Measurements from ENCODE around the gene ERMAP. TPM values are rescaled to one million over a fixed set of nuclear protein-coding genes. Genes with fewer than 3 reads are reported as not detected.
A peak's percentile ranks its signal among the peaks of the same experiment; 100 is the strongest.
"Not testable (repeated sequence)": the region's sequence is repeated elsewhere in the genome, so short reads cannot be mapped to it uniquely, and the experiment has no call there.

Gene ERMAP
- total RNA-seq, 1 experiment from 2014 or later = 8.2 TPM

- H3K27ac ChIP-seq = no peak overlapping the region
- no peaks in the 10 kb centered on the region for H3K9me3 ChIP-seq (replicated peaks)
- peaks cover 4% of the 10 kb centered on the region; the same call in 1 of the 2 replicates for H3K4me1 ChIP-seq (replicated peaks)
- peaks cover 17% of the 10 kb centered on the region for H3K36me3 ChIP-seq
- H3K4me3 ChIP-seq = no peak overlapping the region
- DNase-seq (ENCODE audit: low read depth in 1 of 2, low spot score in 2 of 2) = no peak
- no peaks in the 10 kb centered on the region for H3K27me3 ChIP-seq (replicated peaks)
Observed at GRCh38 chr1:42786097-42786496, 30.8 kb upstream of the ERMAP start.

DNA sequence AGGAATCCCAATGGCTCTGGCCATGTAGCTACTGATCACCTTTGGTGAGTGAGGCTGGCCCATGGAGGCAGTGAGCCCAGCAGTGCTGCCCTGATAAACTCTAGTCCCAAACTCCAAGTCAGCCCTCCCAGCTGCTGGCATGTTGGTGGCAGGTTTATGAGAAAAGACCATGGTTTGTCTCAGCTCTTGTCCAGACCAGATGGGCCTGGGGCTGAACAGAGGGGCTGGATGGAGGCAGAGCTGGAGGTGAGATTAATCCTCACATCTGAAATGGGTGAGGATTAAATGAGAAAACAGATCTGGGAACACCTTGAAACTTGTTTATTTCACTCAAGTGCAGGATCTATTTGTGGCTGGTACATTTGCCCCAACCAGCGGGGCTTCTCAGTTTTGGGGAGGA, 28.9 kb upstream of the ERMAP start:
- Histone ChIP-seq H3K27ac (no peak overlapping the region), H3K9me3 (replicated peaks) (no peaks in the 10 kb centered on the region), H3K4me3 (no peak overlapping the region), H3K36me3 (peaks cover 5% of the 10 kb centered on the region), H3K27me3 (replicated peaks) (no peaks in the 10 kb centered on the region), H3K4me1 (replicated peaks) (peaks cover 4% of the 10 kb centered on the region; the same call in 1 of the 2 replicates)
- DNase-seq (ENCODE audit: low read depth in 1 of 2, low spot score in 2 of 2) = no peak

GRCh38 chr1:42793824-42794223, 23.1 kb upstream of the ERMAP start:
- DNase-seq (ENCODE audit: low read depth in 1 of 2, low spot score in 2 of 2) = no peak
- no peaks in the 10 kb centered on the region for H3K27me3 ChIP-seq (replicated peaks)
- no peaks in the 10 kb centered on the region for H3K36me3 ChIP-seq
- no peaks in the 10 kb centered on the region for H3K9me3 ChIP-seq (replicated peaks)
- no peaks in the 10 kb centered on the region for H3K4me1 ChIP-seq (replicated peaks)
- H3K27ac ChIP-seq = no peak overlapping the region
- H3K4me3 ChIP-seq = no peak overlapping the region

DNA sequence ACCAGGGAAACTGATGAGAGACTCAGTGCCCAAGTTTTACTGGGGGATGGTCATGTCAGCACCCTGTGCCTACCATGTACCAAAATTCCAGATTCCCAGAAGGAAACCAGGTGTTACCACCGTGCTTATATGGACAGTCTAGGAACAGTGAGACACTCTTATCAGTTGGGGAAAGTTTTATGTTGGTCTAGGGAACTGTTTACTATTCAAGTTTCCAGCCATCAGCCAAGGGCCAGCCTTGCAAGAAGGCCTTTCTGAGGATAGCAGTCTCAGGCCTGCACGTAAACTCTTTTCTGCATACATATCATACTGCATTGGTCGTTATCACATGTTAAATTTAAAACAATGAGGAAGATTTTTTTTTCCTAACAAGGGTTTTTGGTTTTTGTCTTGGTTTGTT, 19.5 kb upstream of the ERMAP start:
- DNase-seq (ENCODE audit: low read depth in 1 of 2, low spot score in 2 of 2) = no peak
- no peaks in the 10 kb centered on the region for H3K36me3 ChIP-seq
- H3K27me3 ChIP-seq (replicated peaks) = 0 out of 2 replicates have a peak, but pooled peaks cover 4% of the 10 kb centered on the region
- H3K4me3 ChIP-seq = no peak overlapping the region
- no peak overlapping the region for H3K27ac ChIP-seq
- H3K4me1 ChIP-seq (replicated peaks) = no peaks in the 10 kb centered on the region
- no peaks in the 10 kb centered on the region for H3K9me3 ChIP-seq (replicated peaks)

GRCh38 chr1:42797979-42798378, 18.9 kb upstream of the ERMAP start:
- Histone ChIP-seq H3K9me3 (replicated peaks) (no peaks in the 10 kb centered on the region), H3K4me1 (replicated peaks) (no peaks in the 10 kb centered on the region), H3K36me3 (no peaks in the 10 kb centered on the region)

DNA sequence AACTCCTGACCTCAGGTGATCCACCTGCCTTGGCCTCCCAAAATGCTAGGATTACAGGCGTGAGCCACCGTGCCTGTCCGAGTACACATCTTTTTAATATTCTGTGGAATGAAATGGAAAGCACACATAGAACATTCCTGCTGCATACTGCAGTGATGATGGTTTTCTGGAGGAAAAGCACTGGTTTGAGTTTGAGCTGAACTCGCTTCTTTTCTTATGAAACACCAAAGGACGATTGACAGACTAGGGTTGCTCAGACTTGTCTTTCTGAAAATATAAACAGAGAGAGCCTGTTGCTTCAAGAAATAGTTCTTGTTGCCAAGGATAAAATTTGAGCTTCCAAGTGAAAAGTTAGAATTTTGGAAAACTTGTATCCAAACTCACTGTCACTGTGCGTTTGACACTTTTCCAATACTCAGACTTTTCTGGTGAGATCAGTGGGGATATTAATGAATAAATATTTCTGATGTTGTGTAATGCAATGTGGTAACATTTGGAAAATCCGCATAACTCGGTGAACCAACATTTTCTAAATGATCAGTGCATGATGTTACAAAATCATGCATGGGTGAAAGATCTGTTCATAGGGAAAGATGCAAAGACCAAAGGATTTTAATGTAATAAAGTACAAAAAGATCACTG, 15.0 kb upstream of the ERMAP start:
- no peak overlapping the region for H3K27ac ChIP-seq
- H3K4me1 ChIP-seq (replicated peaks) = no peaks in the 10 kb centered on the region
- peaks cover 7% of the 10 kb centered on the region; the same call in 1 of the 2 replicates for H3K36me3 ChIP-seq
- DNase-seq (ENCODE audit: low read depth in 1 of 2, low spot score in 2 of 2) = no peak
- 0 out of 2 replicates have a peak, but pooled peaks cover 3% of the 10 kb centered on the region for H3K9me3 ChIP-seq (replicated peaks)
- 0 out of 2 replicates have a peak, but pooled peaks cover 4% of the 10 kb centered on the region for H3K27me3 ChIP-seq (replicated peaks)
- no peak overlapping the region for H3K4me3 ChIP-seq

More at GRCh38 chr1:42797979-42798378, 18.9 kb upstream of the ERMAP start:
- no peak for DNase-seq (ENCODE audit: low read depth in 1 of 2, low spot score in 2 of 2)
- Histone ChIP-seq H3K27ac (no peak overlapping the region), H3K27me3 (replicated peaks) (0 out of 2 replicates have a peak, but pooled peaks cover 4% of the 10 kb centered on the region), H3K4me3 (no peak overlapping the region)

DNA sequence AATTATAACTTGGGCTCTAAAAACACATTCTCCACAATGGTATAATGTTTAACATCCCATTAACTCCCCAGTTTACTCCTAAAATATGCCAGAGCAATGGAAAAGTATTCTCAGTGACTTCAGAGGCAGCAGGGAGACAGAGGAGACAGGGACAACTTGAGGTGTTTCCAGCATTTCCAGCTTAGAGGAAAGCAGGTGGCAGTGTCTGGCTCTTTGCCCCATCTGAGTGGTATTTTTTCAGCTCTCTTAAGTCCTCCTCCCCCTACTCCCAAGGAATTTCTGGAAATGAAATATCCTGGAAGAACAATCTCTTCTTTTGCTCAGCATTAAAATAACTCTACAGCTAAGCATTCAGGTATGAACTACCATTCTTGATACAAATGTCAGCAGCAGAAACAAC, 10.8 kb upstream of the ERMAP start:
- Histone ChIP-seq H3K27me3 (replicated peaks) (no peaks in the 10 kb centered on the region), H3K36me3 (peaks cover 11% of the 10 kb centered on the region; the same call in 1 of the 2 replicates), H3K4me3 (no peak overlapping the region), H3K4me1 (replicated peaks) (no peaks in the 10 kb centered on the region), H3K27ac (no peak overlapping the region), H3K9me3 (replicated peaks) (0 out of 2 replicates have a peak, but pooled peaks cover 3% of the 10 kb centered on the region)
- no peak for DNase-seq (ENCODE audit: low read depth in 1 of 2, low spot score in 2 of 2)

- H3K9me3 ChIP-seq (replicated peaks) = 0 out of 2 replicates have a peak, but pooled peaks cover 3% of the 10 kb centered on the region
- no peaks in the 10 kb centered on the region for H3K4me1 ChIP-seq (replicated peaks)
- H3K4me3 ChIP-seq = no peak overlapping the region
- DNase-seq (ENCODE audit: low read depth in 1 of 2, low spot score in 2 of 2) = no peak
- H3K27ac ChIP-seq = no peak overlapping the region
- peaks cover 11% of the 10 kb centered on the region; the same call in 1 of the 2 replicates for H3K36me3 ChIP-seq
- no peaks in the 10 kb centered on the region for H3K27me3 ChIP-seq (replicated peaks)
Observed at GRCh38 chr1:42806593-42806992, 10.3 kb upstream of the ERMAP start.

DNA sequence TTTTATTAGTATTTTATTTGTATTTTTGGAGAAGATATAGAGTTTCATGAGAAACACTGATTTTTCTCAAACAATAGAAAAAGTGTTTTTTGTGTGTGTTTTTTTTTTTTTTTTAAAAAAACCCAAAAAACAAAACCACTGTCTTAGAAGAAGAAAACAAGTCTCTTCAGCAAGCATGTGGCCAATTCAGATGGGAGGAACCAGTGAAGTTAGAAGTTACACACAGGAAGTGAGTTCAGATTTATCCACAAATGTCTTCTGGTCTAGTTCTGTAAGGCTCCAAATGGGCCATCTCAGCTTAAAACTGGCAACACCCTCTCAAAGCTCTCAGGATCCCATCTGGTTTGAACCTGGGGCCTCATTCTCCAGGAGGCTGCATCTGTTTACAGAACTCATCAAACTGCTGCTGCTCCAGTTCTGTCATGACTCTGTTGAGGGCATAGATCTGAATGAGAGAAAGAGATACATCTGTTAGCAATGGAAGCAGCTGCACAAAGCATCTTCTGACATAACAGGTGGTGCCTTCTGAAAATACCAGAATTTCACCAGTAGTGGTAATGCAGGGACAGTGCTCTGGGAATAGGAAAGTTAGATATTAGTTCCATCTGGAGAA, 9.8 kb upstream of the ERMAP start:
- Histone ChIP-seq H3K4me1 (replicated peaks) (no peaks in the 10 kb centered on the region), H3K27ac (no peak overlapping the region)
- DNase-seq (ENCODE audit: low read depth in 1 of 2, low spot score in 2 of 2) = no peak

GRCh38 chr1:42814815-42815214, 2.1 kb upstream of the ERMAP start:
- peaks cover 16% of the 10 kb centered on the region for H3K4me1 ChIP-seq (replicated peaks)
- not testable (repeated sequence) for H3K4me3 ChIP-seq; DNase-seq (ENCODE audit: low read depth in 1 of 2, low spot score in 2 of 2); H3K27me3 ChIP-seq (replicated peaks); H3K9me3 ChIP-seq (replicated peaks); H3K27ac ChIP-seq; H3K36me3 ChIP-seq

More for the DNA sequence above, 9.8 kb upstream of the ERMAP start:
- Histone ChIP-seq H3K36me3 (peaks cover 11% of the 10 kb centered on the region; the same call in 1 of the 2 replicates), H3K9me3 (replicated peaks) (0 out of 2 replicates have a peak, but pooled peaks cover 3% of the 10 kb centered on the region), H3K4me3 (no peak overlapping the region), H3K27me3 (replicated peaks) (no peaks in the 10 kb centered on the region)

GRCh38 chr1:42815941-42816584, 859 bp upstream of the ERMAP start:
- Histone ChIP-seq H3K9me3 (replicated peaks) (no peaks in the 10 kb centered on the region), H3K27ac (no peak overlapping the region), H3K4me3 (peak overlapping the region; percentile 94), H3K36me3 (peaks cover 8% of the 10 kb centered on the region), H3K4me1 (replicated peaks) (peaks cover 20% of the 10 kb centered on the region), H3K27me3 (replicated peaks) (no peaks in the 10 kb centered on the region)
- DNase-seq (ENCODE audit: low read depth in 1 of 2, low spot score in 2 of 2) = no peak

- H3K4me3 ChIP-seq = peak overlapping the region; percentile 94
- peaks cover 8% of the 10 kb centered on the region for H3K36me3 ChIP-seq
- no peaks in the 10 kb centered on the region for H3K9me3 ChIP-seq (replicated peaks)
- peaks cover 20% of the 10 kb centered on the region for H3K4me1 ChIP-seq (replicated peaks)
- peak in 1 of 2 experiments; percentile 57 for DNase-seq (ENCODE audit: low read depth in 1 of 2, low spot score in 2 of 2)
- H3K27me3 ChIP-seq (replicated peaks) = no peaks in the 10 kb centered on the region
- H3K27ac ChIP-seq = peak overlapping the region; percentile 100
Observed at GRCh38 chr1:42817440-42817767, 482 bp downstream of the ERMAP start.

- H3K27ac ChIP-seq = no peak overlapping the region
- H3K4me3 ChIP-seq = no peak overlapping the region
- H3K4me1 ChIP-seq (replicated peaks) = peaks cover 20% of the 10 kb centered on the region
- peaks cover 8% of the 10 kb centered on the region for H3K36me3 ChIP-seq
- no peaks in the 10 kb centered on the region for H3K9me3 ChIP-seq (replicated peaks)
- DNase-seq (ENCODE audit: low read depth in 1 of 2, low spot score in 2 of 2) = no peak
- no peaks in the 10 kb centered on the region for H3K27me3 ChIP-seq (replicated peaks)
Observed at GRCh38 chr1:42817976-42818375, 1.1 kb downstream of the ERMAP start.

DNA sequence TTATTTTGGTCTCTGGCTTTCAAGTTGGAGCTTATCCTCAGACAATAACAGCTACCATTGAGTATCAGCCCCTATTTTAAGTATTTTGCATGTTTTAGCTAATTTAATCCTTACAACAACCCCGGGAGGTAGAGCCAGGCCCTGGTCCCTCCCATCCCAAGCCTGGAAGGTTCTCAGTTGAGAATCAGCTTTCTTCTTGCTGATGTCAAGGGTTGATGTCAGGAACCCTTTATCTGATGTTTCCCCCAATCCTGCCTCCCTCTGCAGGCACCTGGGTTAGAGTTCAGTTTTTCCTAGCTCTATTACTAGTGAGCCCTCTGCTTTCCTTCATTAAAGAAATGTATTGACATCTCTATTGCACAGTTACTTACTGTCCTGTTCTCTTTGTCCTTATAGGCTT, 3.9 kb downstream of the ERMAP start:
- no peak overlapping the region for H3K27ac ChIP-seq
- no peaks in the 10 kb centered on the region for H3K36me3 ChIP-seq
- H3K4me1 ChIP-seq (replicated peaks) = peaks cover 27% of the 10 kb centered on the region
- no peak overlapping the region for H3K4me3 ChIP-seq
- no peak for DNase-seq (ENCODE audit: low read depth in 1 of 2, low spot score in 2 of 2)
- H3K9me3 ChIP-seq (replicated peaks) = no peaks in the 10 kb centered on the region
- no peaks in the 10 kb centered on the region for H3K27me3 ChIP-seq (replicated peaks)
